ENCODE data around the gene TEX2.
A peak's percentile ranks its signal among the peaks of the same experiment; 100 is the strongest.

Gene TEX2

GRCh38 chr17:64281962-64282752 lies 19.1 kb upstream of the TEX2 start:
- peak; percentile 62 for TF ChIP-seq CTCF (IDR thresholded peaks at IDR 0.05; ENCODE audit: borderline replicate concordance, control extremely low read depth, extremely low read depth, insufficient read depth, missing control alignments)
- peak; percentile 72 for DNase-seq (ENCODE audit: low spot score)
- in situ Hi-C loops (cut with MboI; ENCODE audit: low sequenced_read_pairs, unreplicated experiment) = loop anchor here (10.0 to 25.0 kb wide), 2 partner anchors 117 to 370 kb away; partner anchors contain the start of genes CSHL1 and GH1

GRCh38 chr17:64278614-64279013 lies 15.6 kb upstream of the TEX2 start:
- no peak for DNase-seq (ENCODE audit: low spot score)
- no peak for TF ChIP-seq CTCF (IDR thresholded peaks at IDR 0.05; ENCODE audit: borderline replicate concordance, control extremely low read depth, extremely low read depth, insufficient read depth, missing control alignments)
- in situ Hi-C loops (cut with MboI; ENCODE audit: low sequenced_read_pairs, unreplicated experiment) = loop anchor here (25.0 kb wide), 1 partner anchor 366 kb away; the partner anchor contains the start of genes CSHL1 and GH1

GRCh38 chr17:64277831-64278562 lies 14.9 kb upstream of the TEX2 start:
- in situ Hi-C loops (cut with MboI; ENCODE audit: low sequenced_read_pairs, unreplicated experiment) = loop anchor here (25.0 kb wide), 1 partner anchor 366 kb away; the partner anchor contains the start of genes CSHL1 and GH1
- TF ChIP-seq CTCF (IDR thresholded peaks at IDR 0.05; ENCODE audit: borderline replicate concordance, control extremely low read depth, extremely low read depth, insufficient read depth, missing control alignments) = no peak
- DNase-seq (ENCODE audit: low spot score) = no peak

GRCh38 chr17:64276961-64277505 lies 14.0 kb upstream of the TEX2 start:
- no peak for TF ChIP-seq CTCF (IDR thresholded peaks at IDR 0.05; ENCODE audit: borderline replicate concordance, control extremely low read depth, extremely low read depth, insufficient read depth, missing control alignments)
- in situ Hi-C loops (cut with MboI; ENCODE audit: low sequenced_read_pairs, unreplicated experiment) = loop anchor here (25.0 kb wide), 1 partner anchor 365 kb away; the partner anchor contains the start of genes CSHL1 and GH1
- DNase-seq (ENCODE audit: low spot score) = no peak

GRCh38 chr17:64275016-64275415 lies 12.0 kb upstream of the TEX2 start:
- DNase-seq (ENCODE audit: low spot score) = no peak
- TF ChIP-seq CTCF (IDR thresholded peaks at IDR 0.05; ENCODE audit: borderline replicate concordance, control extremely low read depth, extremely low read depth, insufficient read depth, missing control alignments) = no peak
- in situ Hi-C loops (cut with MboI; ENCODE audit: low sequenced_read_pairs, unreplicated experiment) = loop anchor here (25.0 kb wide), 1 partner anchor 363 kb away; the partner anchor contains the start of genes CSHL1 and GH1

GRCh38 chr17:64273006-64273405 lies 9.9 kb upstream of the TEX2 start:
- DNase-seq (ENCODE audit: low spot score) = no peak
- no peak for TF ChIP-seq CTCF (IDR thresholded peaks at IDR 0.05; ENCODE audit: borderline replicate concordance, control extremely low read depth, extremely low read depth, insufficient read depth, missing control alignments)
- in situ Hi-C loops (cut with MboI; ENCODE audit: low sequenced_read_pairs, unreplicated experiment) = no loop called here

Measured in GM13976 (cell line).